SW 1271 (cell line): Measurements from ENCODE around the gene BBS12.

Experiments used
- DNase-seq, 2 experiments: peaks; one replicate each; lab custom pipeline; 2025; lab: John Stamatoyannopoulos, UW

The BBS12 gene

DNA sequence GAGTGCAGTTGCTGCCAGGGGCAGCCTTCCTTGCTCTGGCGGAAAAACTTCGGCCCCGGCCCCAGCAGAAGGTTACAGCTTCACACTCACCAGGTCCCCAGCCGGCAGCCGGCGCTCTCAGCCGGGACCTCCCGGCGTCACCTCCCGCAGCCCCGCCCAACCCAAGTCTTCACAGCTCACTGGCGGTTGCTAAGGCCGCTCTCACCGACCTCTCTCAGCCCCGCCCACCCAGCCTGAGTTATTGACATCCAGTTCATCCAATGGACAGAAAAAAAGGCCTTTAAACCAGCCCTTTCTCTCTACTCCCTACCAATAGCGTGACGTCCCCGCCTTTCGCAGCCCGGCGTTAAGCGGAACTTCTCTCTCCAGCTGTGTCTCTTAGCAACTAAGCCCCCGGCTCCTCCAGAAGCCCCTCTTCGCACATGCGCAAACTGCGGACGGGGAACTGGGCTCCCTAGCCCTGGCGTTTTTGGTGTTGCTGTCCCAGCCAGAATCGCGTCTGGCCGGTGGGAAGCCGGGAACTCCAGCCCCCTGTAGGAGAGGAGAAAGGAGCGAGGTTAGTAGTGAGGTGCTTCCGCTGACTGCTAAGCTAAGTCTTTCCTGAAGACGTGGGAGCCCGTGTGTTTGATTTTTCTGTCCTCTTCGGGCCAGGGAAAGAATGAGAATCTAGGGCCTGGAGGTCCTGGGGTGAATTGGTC is at the start of gene BBS12:
BBS12 (plus strand) TSS at position 376 of the 698 bp plus-strand sequence. CDS start 9,189 bp downstream, outside the sequence.
- DNase-seq, result peak; percentile 88 to 97

DNA sequence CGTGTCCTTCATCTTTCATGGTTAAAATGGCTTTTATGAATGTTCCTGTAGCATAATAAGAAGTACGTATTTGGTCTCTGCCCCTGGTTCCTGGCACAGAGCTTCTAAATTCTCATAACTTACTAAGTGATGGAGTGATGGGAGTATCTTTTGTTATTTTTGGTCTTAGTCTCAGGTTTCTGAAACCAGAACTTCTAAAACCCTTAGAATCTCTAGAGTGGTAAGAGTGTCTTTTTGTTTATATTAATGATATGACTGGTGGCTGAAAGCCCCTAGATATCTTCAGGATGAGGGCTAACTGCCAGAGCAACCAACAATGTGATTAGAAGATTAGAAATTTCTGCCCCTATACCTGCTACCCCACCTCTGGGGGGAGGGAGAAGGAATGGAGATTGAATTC is 45.8 kb upstream of the BBS12 start:
- DNase-seq, result no peak

DNA sequence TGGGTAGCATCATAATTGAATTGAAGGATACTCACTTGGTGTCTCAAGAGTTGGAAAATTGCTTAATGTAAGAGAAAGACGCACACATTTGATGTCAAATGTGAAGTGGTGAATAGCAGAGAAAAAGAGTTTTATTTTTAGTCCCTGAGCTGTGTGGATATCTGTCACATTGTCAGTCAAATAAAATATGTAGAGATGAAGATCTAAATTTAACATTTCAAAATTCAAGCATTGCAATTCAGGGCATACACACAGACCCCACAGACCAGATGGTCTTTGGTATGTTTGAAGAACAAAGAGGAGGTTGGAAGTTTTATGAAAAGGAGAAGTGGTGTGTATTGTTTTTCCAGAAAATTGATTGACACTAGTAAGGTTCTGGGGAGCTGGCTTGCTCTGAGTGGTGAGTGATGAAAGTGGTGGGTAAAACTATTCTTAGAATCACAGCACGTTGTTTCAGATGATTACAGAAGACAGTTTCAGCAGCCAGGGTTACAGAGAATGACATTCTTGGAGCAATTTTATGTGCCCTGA is 44.9 kb upstream of the BBS12 start:
- no peak for DNase-seq

DNA sequence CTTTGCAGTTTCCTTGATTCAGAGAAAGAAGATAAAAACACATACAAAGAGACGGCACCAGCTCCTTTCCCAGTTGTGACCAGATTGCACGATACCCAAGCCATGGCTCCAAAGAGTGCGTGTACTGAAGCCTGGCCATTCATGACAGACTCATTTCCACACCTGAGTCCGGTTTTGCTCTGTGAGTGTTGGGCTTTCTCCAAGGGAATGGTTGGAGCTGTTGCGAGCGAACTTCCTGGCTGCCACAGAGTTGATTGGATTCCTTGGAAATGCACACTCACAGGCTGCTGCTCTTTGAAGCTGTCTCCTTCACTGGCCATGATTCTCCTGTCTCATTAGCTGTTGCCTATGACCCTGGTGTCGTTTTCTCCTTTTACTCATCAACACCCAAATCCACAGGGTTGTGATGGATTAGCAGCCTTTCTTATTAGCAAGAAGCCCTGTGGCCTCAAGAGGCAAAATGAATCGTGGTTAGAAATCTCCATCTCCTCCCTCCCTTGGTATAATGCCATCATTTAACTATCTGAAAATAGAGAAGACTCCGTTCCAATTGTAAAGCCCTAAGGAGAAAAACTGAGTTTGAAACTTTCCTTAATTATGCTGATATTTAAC is 43.9 kb upstream of the BBS12 start:
- DNase-seq, result no peak

DNA sequence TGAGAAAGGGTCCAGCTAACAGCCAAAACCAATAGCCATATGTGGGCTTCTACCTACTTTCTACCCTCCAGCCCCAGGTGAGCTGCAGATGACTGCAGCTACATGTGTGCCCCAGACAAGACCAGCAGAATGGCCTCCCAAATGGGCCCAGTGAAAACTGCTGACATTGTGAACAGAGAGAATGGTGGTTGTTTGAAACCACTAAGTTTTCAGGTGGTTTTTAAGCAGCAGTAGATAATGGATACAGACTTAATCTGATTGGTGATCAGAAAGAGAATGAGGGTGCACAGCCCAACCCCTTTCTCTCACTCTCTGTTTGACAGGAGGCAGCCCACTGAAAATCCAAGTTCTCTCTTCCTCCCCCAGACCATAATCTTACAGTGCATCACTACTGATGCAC is 42.5 kb upstream of the BBS12 start:
- no peak for DNase-seq

DNA sequence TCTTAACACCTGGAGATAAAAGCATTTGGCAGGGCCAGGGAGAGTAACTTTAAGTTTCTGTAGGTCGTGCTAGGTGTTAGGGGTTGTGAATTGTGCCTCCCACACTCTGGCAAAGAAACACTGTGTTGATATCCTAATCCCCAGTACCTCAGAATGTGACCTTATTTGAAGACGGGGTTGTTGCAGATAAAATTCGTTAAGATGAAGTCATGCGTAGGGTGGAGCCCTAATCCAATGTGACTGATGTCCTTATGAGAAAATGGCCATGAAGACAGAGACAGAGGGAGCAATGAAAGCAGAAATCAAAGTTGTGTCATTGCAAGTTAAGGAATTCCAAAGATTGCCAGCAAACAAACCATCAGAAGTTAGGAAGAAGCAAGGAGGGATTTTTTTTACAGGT is 40.5 kb upstream of the BBS12 start:
- DNase-seq, result no peak

DNA sequence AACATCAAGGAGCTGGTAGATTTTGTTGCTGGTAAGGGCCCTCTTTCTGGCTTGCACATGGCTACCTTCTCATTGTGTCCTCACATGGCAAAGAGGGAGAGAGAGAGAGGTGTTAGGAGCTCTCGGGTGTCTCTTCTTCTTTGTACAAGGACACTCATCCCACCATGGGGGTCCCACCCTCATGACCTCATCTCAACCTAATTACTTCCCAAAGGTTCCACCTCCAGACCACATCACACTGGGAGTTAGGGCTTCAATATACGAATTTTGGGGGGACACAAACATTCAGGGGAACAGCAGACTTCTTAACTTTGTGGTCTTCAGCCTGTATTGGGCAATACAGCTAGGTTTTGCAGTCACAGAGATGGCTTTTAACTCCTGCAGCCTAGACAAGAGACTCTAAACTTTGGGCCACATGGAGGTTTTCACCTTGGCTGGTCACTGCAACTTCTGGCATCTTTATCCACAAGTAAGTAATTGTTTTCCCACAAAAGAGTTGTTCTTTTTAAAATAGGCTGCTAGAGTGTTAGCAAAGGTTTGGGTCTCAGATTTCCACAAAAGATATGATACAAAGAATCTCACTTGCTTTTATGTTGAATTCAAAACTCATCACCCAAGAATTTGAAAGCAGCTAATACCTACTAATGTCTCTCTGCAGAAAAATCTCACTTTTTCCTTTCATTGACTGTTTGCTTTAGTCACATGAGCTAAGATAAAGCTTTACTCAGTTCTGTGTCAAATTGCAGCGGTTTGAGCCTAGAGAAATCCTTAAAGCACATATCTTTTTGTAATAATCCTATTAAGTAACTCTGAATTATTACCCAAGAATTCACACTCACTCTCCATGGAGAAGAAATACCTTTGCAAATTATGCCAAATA is 39.6 kb upstream of the BBS12 start:
- DNase-seq, result no peak

DNA sequence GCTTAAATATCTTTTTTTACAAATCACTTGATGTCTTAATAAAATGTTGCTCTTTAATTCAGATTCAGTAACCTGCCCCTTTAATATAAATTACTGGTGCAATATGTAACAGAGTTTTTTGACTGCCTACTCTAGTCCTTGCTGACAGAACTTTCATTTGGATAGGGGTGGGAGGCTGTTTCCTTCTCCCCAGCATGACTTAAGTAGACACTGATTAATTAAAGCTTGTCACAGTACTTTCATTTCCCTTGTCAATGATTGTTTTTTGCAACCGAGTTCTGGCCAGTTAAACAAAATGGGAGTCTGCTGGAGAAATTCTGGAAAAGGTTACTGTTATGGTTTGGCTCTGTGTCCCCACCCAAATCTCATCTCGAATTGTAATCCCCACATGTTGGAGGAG is 37.3 kb upstream of the BBS12 start:
- no peak for DNase-seq

DNA sequence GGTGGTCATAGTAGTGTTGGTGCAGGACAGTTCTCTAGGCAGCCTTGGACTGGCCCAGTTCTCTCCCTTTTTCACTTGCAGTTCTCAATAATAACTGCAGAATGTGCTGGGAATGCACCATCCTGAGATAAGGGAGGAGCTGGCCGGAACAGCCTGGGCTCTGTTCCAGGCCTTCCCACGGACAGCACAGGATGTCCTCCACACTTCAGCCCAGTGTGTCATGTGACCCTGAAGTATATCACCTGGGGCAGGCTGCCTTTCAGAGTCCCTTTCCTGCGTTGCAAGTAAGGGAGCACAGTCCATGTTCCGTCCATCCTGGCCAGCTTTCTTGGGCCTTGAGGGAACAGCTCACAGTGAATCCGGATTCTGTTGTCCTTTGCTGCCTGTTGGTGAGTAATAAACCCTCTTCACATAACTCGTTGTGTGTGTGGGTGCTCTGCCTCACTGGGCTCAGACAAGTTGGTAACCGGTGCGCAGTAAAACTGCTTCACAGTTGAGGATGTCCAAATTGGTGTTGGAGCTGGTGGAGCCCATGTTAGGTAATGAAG is 32.3 kb upstream of the BBS12 start:
- DNase-seq, result peak in 1 of 2 experiments; percentile 2

DNA sequence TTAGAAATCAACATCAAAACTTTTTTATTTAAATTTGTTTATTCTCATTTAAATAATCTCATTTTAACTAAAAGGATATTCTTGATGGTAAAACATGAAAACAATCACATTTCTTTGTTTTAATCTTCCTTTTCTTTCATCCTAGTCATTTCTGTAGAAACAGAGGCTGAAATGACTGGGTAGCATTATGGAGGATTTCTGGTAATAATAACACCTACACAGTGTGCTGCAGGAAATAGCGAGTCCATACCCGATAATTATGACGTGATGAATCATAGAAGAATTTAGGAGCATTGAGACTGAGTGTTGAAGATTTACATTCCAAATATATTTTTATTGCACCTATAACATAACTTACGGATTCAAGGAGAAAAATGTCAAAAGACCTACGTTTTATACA is 31.4 kb upstream of the BBS12 start:
- no peak for DNase-seq

DNA sequence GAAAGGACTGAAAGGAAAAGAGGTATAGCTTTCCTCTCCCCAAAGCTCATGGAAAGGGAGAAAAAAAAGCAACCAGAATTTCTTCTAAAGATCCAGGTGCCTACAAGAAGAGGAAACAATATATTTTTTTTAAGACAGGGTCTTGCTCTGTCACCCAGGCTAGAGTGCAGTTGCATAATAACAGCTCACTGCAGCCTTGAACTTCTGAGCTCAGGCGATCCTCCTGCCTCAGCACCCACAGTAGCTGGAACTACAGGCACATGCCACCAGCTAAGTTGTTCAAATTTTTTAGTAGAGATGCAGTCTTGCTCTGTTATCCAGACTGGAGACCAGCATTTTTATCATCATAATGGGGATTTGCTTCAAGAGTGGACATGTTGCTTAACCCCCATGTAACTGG is 30.5 kb upstream of the BBS12 start:
- DNase-seq, result no peak

DNA sequence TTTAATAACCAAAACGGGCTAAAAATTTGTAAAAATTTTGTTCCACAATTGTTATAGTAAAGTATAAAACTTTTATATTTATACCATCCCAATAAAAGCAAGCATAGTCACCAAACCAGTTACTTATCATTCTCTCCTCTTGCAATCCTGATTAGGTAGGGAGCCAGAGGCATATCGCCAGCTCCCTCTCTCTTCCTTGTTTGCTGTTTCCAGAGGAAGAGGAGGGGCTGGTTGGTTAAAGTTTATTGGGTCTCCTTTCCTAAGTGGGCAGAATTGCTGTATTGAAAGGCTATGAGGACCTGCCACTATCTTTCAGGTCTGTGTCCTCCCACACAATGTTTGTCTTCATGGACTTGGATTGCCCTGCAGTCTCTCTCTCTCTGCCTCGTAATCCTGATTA is 29.6 kb upstream of the BBS12 start:
- DNase-seq, result no peak

DNA sequence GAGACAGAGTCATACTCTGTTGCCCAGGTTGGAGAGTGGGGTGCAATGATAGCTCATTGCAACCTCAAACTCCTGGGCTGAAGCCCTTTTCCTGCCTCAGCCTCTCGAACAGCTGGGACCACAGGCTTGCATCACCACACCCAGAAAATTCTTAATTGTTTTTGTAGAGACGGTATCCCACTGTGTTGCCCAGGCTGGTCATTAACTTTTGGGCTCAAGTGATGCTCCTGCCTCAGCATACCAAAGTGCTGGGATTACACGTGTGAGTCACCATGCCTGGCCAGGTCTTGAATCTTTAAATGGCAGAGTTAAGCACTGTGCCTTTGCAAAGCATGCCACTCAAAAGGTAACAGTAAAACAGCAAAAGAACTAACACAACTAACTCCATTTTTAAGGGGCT is 28.6 kb upstream of the BBS12 start:
- no peak for DNase-seq

DNA sequence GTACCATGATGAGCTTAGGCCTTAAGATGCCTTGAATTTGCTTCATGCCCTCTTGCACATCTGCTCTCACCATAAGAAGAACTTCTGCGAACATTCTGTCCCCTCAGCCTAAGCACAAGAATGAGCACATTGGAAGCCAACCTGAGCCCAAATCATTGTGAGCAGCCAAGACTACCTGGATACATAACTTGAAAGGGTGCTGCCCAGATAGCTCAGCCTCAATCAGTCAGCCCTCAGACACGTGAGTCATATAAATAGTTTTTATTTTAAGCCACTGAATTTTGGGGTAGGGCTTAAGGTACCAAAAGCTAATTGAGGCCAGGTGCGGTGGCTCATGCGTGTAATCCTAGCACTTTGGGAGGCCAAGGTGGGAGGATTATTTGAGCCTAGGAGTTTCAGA is 27.5 kb upstream of the BBS12 start:
- DNase-seq, result no peak

DNA sequence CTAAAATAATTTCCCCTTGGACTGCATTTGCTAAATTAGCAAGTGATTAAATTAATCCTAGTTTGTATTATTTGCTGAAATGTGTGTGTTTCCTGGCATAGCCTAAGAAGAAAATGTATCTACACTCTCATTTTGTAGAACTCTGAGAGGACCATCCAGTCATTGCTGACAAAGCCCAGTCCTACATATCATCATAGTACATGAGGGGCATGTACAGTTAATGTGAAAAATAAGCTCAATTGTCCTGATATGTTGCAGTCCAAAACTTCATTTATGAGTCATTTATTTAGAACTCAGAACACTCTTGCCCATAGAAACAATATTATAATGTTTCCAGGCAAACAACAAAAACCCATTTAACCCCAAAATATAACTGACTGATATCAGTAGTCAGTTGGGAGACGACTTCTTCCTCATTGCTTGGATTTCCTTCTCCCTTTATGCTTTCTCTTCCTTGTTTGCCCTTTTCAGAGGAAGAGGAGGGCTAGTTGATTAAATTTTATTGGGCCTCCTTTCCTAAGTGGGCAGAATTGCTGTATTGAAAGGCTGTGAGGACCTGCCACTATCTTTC is 26.9 kb upstream of the BBS12 start:
- DNase-seq, result no peak

DNA sequence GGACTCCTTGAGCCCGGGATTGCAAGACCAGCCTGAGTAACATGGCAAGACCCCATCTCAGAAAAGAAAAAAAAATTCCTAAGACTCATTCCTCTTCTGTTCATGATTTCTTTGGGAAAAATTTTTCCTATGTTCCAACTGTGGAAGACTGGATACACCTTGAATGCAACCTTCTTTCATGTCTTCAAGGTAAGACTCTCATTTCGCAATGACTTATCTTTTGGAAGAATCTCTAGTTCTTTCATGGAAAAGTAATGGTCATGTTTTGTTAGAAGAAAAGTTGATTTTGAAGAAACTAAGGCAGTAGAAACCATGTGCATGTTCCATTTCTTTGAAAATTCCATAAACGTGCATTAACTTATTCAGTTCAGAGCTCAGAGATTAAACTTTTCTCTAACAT is 26.0 kb upstream of the BBS12 start:
- no peak for DNase-seq

DNA sequence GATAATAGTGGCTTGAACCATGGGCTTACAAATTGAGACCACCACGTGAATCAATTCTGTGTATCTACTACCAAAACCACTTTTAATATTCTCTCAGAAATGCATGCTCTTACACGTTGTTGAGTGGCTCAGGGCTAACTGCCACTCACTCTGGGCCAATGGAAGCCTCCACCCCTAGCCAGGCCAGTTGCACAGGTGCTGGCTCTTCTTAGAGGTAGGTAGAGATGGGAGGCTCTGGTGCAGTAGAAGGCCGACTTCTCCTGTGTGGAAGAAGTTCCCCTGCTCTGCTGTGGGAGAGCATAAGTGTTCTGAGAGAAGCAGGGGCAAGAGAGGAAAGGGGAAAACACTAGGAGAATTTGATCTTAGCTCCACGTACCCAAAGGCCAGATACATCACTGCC is 25.0 kb upstream of the BBS12 start:
- no peak for DNase-seq

DNA sequence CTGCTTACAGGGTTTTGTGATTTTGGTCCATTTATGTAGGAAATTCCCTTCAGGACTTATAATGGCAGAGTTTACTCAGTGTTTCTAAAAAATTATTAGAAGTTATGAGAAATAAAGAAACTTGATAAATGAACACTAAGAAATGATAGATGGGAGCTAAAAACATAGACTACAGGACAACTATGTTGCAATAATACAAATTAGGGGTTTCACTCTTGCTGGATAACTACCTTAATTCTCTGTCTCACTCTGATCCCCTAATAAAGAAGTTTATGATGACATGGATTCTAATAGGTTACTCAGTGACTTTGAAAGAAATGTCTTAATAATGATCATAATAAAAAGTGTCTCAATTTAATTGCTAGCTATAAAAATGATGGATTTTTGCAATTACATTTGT is 23.3 kb upstream of the BBS12 start:
- no peak for DNase-seq

DNA sequence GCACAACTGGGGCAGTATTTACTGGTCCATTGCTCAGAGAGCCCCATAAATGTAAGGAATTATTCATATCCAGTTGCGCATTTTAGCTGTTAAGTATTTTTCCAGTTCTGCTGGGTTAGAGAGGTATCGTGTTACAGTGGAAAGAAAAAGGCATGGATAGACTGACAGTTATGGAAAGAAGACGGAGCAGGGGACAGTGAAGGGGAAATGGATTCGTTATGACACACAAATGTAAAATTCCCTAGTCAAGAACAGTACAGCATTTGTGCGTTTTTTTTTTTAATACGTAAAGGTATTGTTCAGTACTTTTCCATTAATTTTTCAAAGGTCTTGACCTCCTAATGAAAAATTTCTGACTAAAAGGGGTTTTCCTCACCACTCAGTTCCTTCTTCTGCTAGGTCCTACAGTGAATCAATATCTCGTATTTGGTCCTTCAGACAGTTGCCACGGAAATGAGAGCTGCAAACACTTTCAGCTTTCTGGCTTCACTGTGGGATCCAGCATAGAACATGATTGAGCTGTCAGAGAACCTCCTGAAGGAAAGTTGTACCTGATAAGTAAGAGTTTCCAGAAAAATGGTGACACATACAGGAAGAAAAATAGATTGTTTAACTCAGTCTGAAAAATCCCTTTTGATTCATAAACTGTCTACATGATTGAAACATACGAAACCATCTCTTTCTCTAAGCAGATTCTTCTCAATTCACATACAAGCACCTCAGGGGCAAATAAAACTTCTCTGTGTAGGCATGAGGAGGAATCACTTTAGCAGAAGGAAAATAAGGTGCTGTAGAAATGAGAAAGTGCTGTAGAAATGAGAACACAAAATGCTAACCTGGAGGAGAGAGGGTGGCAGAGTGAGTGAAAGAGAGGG is 21.8 kb upstream of the BBS12 start:
- DNase-seq, result peak in 1 of 2 experiments; percentile 8

DNA sequence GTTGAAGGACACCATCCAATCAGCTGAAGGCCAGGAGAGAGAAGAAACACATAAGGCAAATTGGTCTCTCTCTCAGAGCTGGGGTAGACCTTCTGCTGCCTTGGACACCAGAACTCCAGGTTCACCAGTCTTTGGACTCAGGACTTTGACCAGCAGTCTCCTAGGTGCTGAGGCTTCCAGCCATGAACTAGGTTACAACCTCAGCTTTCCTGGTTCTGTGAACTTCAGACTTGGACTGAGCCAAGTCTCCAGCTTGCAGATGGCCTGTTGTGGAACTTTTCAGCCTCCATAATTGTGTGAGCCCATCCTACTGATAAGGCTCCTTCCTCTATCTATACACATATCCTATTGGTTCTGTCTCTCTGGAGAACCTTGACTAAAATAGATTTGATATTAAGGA is 20.6 kb upstream of the BBS12 start:
- no peak for DNase-seq

DNA sequence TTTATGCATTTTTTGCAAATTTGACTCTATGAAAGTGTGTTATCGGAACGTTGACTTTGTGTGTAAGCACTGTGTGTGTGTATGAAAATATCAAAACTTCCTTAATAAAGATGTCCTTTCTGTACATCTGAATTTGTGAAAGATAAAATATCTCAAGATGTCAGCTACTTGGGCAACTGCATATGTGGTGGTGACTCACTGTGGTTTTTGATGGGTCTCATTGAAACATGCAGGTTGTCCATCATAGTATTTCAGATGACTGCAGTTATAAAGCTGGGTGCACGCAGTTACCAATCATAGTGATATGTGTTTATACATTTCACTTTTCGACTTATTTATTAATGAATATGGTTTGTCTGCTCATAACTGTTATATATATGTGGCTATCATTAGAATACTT is 19.7 kb upstream of the BBS12 start:
- no peak for DNase-seq
